Right lobe of liver (tissue), 4 donors: ENCODE data around the gene F10.
"Not testable (repeated sequence)": the region's sequence is repeated elsewhere in the genome, so short reads cannot be mapped to it uniquely, and the experiment has no call there.

Experiments used
- CTCF ChIP-seq, 4 donors: fragments of 200-600 bp in 3 of 4; fragments of 450-650 bp in 1 of 4; IDR thresholded peaks; one replicate each; pipeline versions ENCODE4 v1.5.1 to v1.8.0; 2016 to 2022; ENCODE audit warnings: antibody characterized with exemption in 4 of 4, mild to moderate bottlenecking in 2 of 4
- POLR2A ChIP-seq: fragments of 450-650 bp; IDR thresholded peaks from one replicate; pipeline ENCODE4 v1.6.1; 2017; ENCODE audit warnings: antibody characterized with exemption, mild to moderate bottlenecking
- donor health status: DM: no; HTN: no; CAD: no.
- donor health status: DM: no; HTN: no; CAD: no.
- donor health status: DM: no; HTN: yes; CAD: no.

GRCh38 chr13:113108521-113108920 lies 14.1 kb upstream of the F10 start:
- TF ChIP-seq POLR2A; CTCF (IDR thresholded peaks at IDR 0.05): not testable (repeated sequence)
